Measurements from ENCODE around the gene MARF1. TPM values are rescaled to one million over a fixed set of nuclear protein-coding genes. Genes with fewer than 3 reads are reported as not detected.
"Not testable (repeated sequence)": the region's sequence is repeated elsewhere in the genome, so short reads cannot be mapped to it uniquely, and the experiment has no call there.

MARF1 gene, protein sequence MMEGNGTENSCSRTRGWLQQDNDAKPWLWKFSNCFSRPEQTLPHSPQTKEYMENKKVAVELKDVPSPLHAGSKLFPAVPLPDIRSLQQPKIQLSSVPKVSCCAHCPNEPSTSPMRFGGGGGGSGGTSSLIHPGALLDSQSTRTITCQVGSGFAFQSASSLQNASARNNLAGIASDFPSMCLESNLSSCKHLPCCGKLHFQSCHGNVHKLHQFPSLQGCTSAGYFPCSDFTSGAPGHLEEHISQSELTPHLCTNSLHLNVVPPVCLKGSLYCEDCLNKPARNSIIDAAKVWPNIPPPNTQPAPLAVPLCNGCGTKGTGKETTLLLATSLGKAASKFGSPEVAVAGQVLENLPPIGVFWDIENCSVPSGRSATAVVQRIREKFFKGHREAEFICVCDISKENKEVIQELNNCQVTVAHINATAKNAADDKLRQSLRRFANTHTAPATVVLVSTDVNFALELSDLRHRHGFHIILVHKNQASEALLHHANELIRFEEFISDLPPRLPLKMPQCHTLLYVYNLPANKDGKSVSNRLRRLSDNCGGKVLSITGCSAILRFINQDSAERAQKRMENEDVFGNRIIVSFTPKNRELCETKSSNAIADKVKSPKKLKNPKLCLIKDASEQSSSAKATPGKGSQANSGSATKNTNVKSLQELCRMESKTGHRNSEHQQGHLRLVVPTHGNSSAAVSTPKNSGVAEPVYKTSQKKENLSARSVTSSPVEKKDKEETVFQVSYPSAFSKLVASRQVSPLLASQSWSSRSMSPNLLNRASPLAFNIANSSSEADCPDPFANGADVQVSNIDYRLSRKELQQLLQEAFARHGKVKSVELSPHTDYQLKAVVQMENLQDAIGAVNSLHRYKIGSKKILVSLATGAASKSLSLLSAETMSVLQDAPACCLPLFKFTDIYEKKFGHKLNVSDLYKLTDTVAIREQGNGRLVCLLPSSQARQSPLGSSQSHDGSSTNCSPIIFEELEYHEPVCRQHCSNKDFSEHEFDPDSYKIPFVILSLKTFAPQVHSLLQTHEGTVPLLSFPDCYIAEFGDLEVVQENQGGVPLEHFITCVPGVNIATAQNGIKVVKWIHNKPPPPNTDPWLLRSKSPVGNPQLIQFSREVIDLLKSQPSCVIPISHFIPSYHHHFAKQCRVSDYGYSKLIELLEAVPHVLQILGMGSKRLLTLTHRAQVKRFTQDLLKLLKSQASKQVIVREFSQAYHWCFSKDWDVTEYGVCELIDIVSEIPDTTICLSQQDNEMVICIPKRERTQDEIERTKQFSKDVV (N-terminal part only)
- 70.5 TPM for total RNA-seq (ENCODE audit: unreplicated experiment)
- long read RNA-seq, result 0 reads

DNA sequence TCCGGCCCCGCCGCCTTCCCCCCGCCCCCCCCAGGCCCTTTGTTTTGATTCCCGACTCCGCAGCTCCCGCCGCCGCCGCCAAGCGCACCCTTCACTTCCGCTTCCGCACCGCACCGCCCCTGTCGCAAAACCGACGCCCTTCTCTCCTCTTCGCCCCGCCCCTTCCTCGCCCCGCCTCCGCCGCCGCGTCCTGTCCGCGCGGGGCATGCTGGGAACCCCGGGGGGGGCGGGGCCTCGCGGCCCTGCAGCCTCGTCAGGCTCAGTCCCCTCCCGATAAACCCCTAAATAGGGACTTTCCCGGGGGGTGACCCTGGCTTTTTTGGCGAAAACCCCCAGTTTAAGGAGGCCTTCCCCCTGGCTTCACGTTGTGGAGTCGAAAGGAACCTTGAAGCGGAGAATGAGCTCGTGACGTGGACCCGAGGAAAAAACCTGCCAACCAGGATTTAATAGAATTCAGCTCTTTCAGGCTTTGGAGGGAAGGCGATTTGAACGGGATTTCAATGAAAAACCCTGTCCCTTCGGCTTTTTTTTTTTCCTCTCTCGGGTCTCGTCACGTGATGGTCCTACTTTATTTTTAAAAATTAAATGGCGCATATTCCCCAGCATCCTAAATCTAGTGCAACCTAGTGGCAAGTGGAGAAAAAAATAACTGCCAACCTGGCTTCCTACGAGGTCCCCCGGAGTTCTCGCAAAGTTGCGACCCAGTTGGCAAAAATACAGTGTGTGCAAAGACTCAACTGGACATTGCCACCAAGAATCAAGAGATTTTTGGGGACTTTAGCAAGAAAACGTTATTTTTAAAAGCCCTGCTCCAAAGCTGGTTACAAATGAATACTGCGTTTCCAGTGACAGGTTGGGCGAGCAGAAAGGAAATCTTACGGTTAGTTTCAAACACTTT, at the start of gene MARF1:
MARF1 (minus strand) TSS at position 107 of the 898 bp plus-strand sequence. CDS start 3,921 bp downstream, outside the sequence.
- H3K4me1 Mint-ChIP-seq (ENCODE audit: low read depth, unreplicated experiment), result peaks cover 6% of the 10 kb centered on the region
- DNase-seq, result peak; percentile 100
- peak within 1 kb of the TSS; percentile 84 for H3K27ac Mint-ChIP-seq (ENCODE audit: unreplicated experiment)
- TF ChIP-seq, protein P1, sequence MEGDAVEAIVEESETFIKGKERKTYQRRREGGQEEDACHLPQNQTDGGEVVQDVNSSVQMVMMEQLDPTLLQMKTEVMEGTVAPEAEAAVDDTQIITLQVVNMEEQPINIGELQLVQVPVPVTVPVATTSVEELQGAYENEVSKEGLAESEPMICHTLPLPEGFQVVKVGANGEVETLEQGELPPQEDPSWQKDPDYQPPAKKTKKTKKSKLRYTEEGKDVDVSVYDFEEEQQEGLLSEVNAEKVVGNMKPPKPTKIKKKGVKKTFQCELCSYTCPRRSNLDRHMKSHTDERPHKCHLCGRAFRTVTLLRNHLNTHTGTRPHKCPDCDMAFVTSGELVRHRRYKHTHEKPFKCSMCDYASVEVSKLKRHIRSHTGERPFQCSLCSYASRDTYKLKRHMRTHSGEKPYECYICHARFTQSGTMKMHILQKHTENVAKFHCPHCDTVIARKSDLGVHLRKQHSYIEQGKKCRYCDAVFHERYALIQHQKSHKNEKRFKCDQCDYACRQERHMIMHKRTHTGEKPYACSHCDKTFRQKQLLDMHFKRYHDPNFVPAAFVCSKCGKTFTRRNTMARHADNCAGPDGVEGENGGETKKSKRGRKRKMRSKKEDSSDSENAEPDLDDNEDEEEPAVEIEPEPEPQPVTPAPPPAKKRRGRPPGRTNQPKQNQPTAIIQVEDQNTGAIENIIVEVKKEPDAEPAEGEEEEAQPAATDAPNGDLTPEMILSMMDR (IDR thresholded peaks at IDR 0.05; ENCODE audit: partially characterized antibody, unreplicated experiment), result no peak
- no peaks in the 10 kb centered on the region for H3K27me3 Mint-ChIP-seq (ENCODE audit: unreplicated experiment)
- H3K36me3 Mint-ChIP-seq (ENCODE audit: unreplicated experiment), result no peaks in the 10 kb centered on the region
- H3K9me3 Mint-ChIP-seq (ENCODE audit: unreplicated experiment), result no peaks in the 10 kb centered on the region
- H3K4me3 Mint-ChIP-seq (ENCODE audit: unreplicated experiment), result peak within 1 kb of the TSS; percentile 89

DNA sequence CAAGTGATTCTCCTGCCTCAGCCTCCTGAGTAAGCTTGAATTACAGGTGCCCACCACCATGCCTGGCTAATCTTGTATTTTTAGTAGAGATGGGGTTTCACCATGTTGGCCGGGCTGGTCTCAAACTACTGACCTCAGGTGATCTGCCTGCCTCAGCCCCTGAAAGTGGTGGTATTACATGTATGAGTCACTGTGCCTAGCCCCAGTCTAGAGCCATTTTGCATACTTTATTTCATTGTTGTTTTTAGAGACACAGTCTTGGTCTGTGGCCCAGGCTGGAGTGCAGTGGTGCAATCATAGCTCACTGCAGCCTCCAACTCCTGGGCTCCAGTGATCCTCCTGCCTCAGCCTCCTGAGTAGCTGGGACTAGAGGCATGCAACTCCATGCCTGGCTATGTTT, 49.6 kb upstream of the MARF1 start:
- not testable (repeated sequence) for DNase-seq; H3K4me3 Mint-ChIP-seq (ENCODE audit: unreplicated experiment); H3K27me3 Mint-ChIP-seq (ENCODE audit: unreplicated experiment); H3K27ac Mint-ChIP-seq (ENCODE audit: unreplicated experiment); H3K4me1 Mint-ChIP-seq (ENCODE audit: low read depth, unreplicated experiment); H3K36me3 Mint-ChIP-seq (ENCODE audit: unreplicated experiment); H3K9me3 Mint-ChIP-seq (ENCODE audit: unreplicated experiment)

DNA sequence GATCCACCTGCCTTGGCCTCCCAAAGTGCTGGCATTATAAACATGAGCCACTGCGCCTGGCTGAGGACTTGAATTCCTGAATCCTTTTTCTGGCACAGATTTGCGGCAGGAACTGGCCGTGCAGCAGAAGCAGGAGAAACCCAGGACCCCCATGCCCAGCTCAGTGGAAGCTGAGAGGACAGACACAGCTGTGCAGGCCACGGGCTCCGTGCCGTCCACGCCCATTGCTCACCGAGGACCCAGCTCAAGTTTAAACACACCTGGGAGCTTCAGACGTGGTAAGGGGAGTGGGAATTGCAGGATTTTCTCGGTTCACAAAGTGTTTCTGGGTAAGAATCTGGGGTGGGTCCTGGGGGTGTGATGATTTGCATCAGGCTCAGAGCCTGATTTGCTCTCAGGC, 48.1 kb upstream of the MARF1 start:
- TF ChIP-seq, protein P1 (IDR thresholded peaks at IDR 0.05; ENCODE audit: partially characterized antibody, unreplicated experiment), result no peak
- Mint-ChIP-seq H3K4me3 (ENCODE audit: unreplicated experiment) (no peak overlapping the region), H3K36me3 (ENCODE audit: unreplicated experiment) (no peaks in the 10 kb centered on the region), H3K27ac (ENCODE audit: unreplicated experiment) (no peak overlapping the region), H3K9me3 (ENCODE audit: unreplicated experiment) (peaks cover 2% of the 10 kb centered on the region), H3K4me1 (ENCODE audit: low read depth, unreplicated experiment) (peaks cover 2% of the 10 kb centered on the region), H3K27me3 (ENCODE audit: unreplicated experiment) (peaks cover 4% of the 10 kb centered on the region)
- DNase-seq, result no peak

DNA sequence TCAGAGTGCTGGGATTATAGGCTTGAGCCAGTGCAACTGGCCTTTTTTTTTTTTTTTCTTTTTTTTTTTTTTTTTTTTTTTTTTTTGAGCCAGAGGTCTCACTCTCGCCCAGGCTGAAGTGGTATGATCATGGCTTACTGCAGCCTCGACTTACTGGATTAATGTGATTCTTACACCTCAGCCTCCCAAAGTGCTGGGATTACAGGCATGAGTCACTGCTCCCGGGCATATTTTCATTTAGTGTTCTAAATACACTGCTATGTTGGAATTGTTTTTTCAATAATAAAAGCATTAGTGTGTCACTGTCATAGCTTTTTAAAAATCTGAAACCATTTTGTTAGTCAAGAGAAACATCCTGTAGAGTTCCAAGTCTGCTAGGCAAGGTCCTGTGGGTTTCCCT, 47.3 kb upstream of the MARF1 start:
- TF ChIP-seq, protein P1 (IDR thresholded peaks at IDR 0.05; ENCODE audit: partially characterized antibody, unreplicated experiment), result no peak
- no peak overlapping the region for H3K4me3 Mint-ChIP-seq (ENCODE audit: unreplicated experiment)
- H3K27me3 Mint-ChIP-seq (ENCODE audit: unreplicated experiment), result peaks cover 4% of the 10 kb centered on the region
- no peak overlapping the region for H3K27ac Mint-ChIP-seq (ENCODE audit: unreplicated experiment)
- H3K9me3 Mint-ChIP-seq (ENCODE audit: unreplicated experiment), result peaks cover 2% of the 10 kb centered on the region
- H3K36me3 Mint-ChIP-seq (ENCODE audit: unreplicated experiment), result no peaks in the 10 kb centered on the region
- peaks cover 2% of the 10 kb centered on the region for H3K4me1 Mint-ChIP-seq (ENCODE audit: low read depth, unreplicated experiment)
- DNase-seq, result no peak
